NB4 (cell line): ENCODE measurements around the gene GNB5.

Experiments used
- DNase-seq: peaks from one replicate; pipeline ENCODE4 v3.0.0; 2010; ENCODE audit warnings: low read depth
- H3K4me3 ChIP-seq: one replicate; pipeline ENCODE4 v1.5.1; 2011; ENCODE audit warnings: mild to moderate bottlenecking, low read depth, low read length, moderate library complexity
- MYC ChIP-seq: IDR thresholded peaks from 2 replicates; pipeline ENCODE4 v1.6.1; 2011; ENCODE audit warnings: low read depth, low read length
- POLR2A ChIP-seq: IDR thresholded peaks from 2 replicates; pipeline ENCODE4 v1.6.1; 2011; ENCODE audit warnings: mild to moderate bottlenecking; ENCODE audit not compliant: insufficient read length; ENCODE audit errors: extremely low read depth
- TF ChIP-seq, protein P1 (sequence below): IDR thresholded peaks from 2 replicates; pipeline ENCODE4 v1.6.1; 2011; ENCODE audit warnings: low read depth, low read length
- TF ChIP-seq, protein P2 (sequence below): IDR thresholded peaks from one replicate; pipeline ENCODE4 v1.5.1; 2012; ENCODE audit warnings: low read depth, low read length

GNB5 gene

GRCh38 chr15:52113708-52114107 is 77.5 kb downstream of the GNB5 start:
- TF ChIP-seq MYC (no peak), POLR2A (no peak)
- TF ChIP-seq, protein P1, sequence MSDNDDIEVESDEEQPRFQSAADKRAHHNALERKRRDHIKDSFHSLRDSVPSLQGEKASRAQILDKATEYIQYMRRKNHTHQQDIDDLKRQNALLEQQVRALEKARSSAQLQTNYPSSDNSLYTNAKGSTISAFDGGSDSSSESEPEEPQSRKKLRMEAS, result no peak
- TF ChIP-seq, protein P2, sequence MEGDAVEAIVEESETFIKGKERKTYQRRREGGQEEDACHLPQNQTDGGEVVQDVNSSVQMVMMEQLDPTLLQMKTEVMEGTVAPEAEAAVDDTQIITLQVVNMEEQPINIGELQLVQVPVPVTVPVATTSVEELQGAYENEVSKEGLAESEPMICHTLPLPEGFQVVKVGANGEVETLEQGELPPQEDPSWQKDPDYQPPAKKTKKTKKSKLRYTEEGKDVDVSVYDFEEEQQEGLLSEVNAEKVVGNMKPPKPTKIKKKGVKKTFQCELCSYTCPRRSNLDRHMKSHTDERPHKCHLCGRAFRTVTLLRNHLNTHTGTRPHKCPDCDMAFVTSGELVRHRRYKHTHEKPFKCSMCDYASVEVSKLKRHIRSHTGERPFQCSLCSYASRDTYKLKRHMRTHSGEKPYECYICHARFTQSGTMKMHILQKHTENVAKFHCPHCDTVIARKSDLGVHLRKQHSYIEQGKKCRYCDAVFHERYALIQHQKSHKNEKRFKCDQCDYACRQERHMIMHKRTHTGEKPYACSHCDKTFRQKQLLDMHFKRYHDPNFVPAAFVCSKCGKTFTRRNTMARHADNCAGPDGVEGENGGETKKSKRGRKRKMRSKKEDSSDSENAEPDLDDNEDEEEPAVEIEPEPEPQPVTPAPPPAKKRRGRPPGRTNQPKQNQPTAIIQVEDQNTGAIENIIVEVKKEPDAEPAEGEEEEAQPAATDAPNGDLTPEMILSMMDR, result no peak
- no peak for DNase-seq

DNA sequence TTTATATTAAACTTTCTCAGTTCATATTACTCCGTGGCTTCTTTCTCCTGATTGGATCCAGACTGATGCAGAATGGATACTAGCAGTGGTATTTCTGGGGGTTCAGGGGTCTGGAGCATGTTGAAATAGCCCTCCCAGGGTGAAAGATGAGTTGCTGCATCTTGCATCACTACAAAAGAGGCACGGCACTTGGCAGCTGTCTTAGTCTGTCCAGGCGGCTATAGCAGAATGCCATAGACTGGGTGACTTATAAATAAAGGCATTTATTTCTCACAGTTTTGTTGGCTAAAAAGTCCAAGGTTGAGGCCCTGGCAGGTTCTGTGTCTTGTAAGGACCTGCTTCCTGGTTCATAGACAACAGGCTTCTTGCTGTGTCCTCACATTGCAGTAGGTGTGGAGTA is 78.0 kb downstream of the GNB5 start:
- DNase-seq, result peak; percentile 62
- TF ChIP-seq, protein P1, result no peak
- TF ChIP-seq POLR2A (no peak), MYC (no peak; the same call in 1 of the 2 replicates)
- TF ChIP-seq, protein P2, result no peak
- peak overlapping the region; percentile 43 for H3K4me3 ChIP-seq

More at GRCh38 chr15:52113708-52114107, 77.5 kb downstream of the GNB5 start:
- no peak overlapping the region for H3K4me3 ChIP-seq

- H3K4me3 ChIP-seq, result peak overlapping the region; percentile 68
- TF ChIP-seq, protein P2, result no peak
- TF ChIP-seq MYC, result no peak
- TF ChIP-seq, protein P1, result no peak
- DNase-seq, result peak; percentile 32
Measured at GRCh38 chr15:52112203-52112750, 78.9 kb downstream of the GNB5 start.

DNA sequence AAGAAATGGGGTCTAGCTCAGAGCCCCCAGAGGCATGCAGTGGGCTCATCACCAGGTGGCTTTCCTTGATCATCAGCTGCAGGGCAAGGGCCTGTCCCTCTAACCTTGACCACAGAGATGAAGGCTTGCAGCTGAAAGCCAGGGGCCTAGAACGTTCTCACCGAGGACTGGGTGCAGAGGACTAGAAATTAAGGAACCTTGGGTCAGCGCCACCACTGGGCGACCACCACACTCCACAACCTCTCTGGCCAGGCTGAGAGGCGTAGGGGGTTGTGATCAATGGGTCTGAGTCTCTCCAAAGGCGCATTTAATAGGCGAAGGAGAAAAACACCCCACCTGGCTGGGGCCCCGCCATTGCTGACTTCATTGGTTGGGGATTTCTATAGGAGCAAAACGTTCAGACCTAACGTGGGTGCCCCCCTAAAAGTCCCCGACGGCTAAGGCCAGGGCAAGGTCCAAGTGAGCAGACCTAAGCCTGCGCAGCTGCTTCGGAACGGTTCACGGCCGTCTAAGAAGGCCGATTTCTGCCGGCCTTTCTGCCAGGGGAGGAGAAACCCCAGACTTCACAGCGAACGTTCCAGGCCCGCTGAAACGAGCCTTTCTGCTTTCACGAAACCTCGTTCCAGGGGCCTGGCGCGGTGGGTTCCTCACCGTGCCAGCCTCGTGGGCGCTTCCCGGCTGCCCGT is 79.5 kb downstream of the GNB5 start:
- TF ChIP-seq MYC, result no peak
- TF ChIP-seq, protein P2, result no peak
- TF ChIP-seq, protein P1, result no peak
- DNase-seq, result peak; percentile 72
- peak overlapping the region; percentile 68 for H3K4me3 ChIP-seq

DNA sequence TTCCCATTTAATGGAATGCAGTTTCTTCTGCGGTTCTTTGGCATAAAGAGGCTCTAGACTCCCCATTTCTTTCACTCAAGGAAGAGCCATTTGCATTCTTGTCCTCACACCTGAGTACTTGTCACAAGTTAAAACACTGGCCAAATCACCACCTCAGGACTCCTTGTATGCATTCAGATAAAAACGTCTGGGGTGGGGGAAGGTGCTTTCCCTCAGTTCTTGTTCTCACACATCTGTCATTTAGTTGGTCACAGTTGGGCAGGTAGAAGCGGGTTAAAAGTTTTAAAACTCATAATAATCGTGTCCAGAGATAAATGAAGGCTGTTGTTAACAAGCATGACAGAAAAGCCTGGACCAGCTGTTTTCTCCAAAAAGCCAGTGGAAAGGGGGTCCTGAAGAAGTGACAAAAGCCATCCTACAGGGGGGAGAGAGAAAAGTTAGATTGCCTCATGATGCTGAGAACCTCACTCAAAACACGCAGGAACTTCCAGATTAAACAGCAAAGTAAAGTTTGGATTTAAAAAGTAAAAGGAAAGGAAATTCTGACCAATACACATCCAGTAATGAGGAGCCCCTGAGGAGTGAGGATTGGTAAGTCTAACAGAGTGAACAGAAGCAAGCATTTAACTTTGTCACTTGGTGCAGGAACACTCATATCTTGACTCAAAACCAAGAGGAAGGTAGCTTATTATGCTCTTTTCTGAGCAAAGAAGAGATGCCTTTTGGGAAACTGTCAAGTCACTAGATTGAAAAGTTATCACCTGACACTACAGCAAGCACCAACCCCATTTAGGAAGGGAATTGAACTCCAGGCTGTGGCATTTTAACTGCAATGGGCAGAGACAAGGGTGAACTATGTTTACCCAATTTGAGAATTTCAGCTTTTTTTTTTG is 81.4 kb downstream of the GNB5 start:
- peak overlapping the region; percentile 68 for H3K4me3 ChIP-seq
- no peak for DNase-seq
- no peak for TF ChIP-seq MYC
- no peak for TF ChIP-seq POLR2A
- TF ChIP-seq, protein P1, result no peak
- TF ChIP-seq, protein P2, result no peak
